Panc1 (cell line): ENCODE results near the gene FAM169A. TPM values are rescaled to one million over a fixed set of nuclear protein-coding genes. Genes with fewer than 3 reads are reported as not detected.
"Not testable (repeated sequence)": the region's sequence is repeated elsewhere in the genome, so short reads cannot be mapped to it uniquely, and the experiment has no call there.

ENCODE experiments used
- ATAC-seq: fragments of 200-7000 bp; cut with Tn5 transposase; 2 replicates; pipeline ENCODE4 v1.9.1; 2020; ENCODE audit warnings: mild to moderate bottlenecking, moderate library complexity
- BruUV-seq: library from RNA; stranded (reverse); fragments of 400-500 nt; replicated peaks from 2 replicates; lab custom pipeline; 2021; lab: Mats Ljungman, UMichigan
- CTCF ChIA-PET: fragments of 300-600 bp; sonication (Branson Sonifier 250); formaldehyde crosslinking; loops from one replicate; lab custom pipeline; 2022; ENCODE audit warnings: antibody characterized with exemption; lab: Charles Lee
- POLR2A ChIA-PET: fragments of 300-600 bp; sonication (Branson Sonifier 250); formaldehyde crosslinking; loops from one replicate; lab custom pipeline; 2022; ENCODE audit warnings: antibody characterized with exemption; lab: Charles Lee
- DNase-seq: peaks from one replicate; pipeline ENCODE4 v3.0.0-alpha.2; 2010; ENCODE audit warnings: low read depth, low spot score
- H3K27ac ChIP-seq: 2 replicates; pipeline ENCODE4 v1.5.1; 2011; ENCODE audit warnings: mild to moderate bottlenecking, low read length, inconsistent platforms
- H3K27me3 ChIP-seq: fragments of 200-500 bp; sonication (Bioruptor generic); 2 replicates; pipeline ENCODE4 v1.6.0; 2014; ENCODE audit warnings: low read length, inconsistent platforms; ENCODE audit not compliant: control insufficient read depth, insufficient read depth
- H3K36me3 ChIP-seq: fragments of 200-500 bp; sonication (Bioruptor generic); 2 replicates; pipeline ENCODE4 v1.5.1; 2014; ENCODE audit warnings: inconsistent platforms, mild to moderate bottlenecking, low read length, moderate library complexity; ENCODE audit not compliant: control insufficient read depth, insufficient read depth
- H3K4me1 ChIP-seq: 2 replicates; pipeline ENCODE4 v1.5.1; 2011; ENCODE audit warnings: inconsistent platforms, mild to moderate bottlenecking, low read length, moderate library complexity; ENCODE audit not compliant: control insufficient read depth, insufficient read depth
- H3K4me3 ChIP-seq, 2 experiments: 2 replicates each; pipeline ENCODE4 v1.5.1; 2011 to 2012; ENCODE audit warnings: low read depth in 2 of 2, low read length in 2 of 2, mild to moderate bottlenecking in 2 of 2, inconsistent platforms in 1 of 2, moderate library complexity in 1 of 2
- H3K9me3 ChIP-seq: fragments of 200-500 bp; sonication (Bioruptor generic); 2 replicates; pipeline ENCODE4 v1.5.1; 2014; ENCODE audit warnings: low read depth, mild to moderate bottlenecking, inconsistent platforms, low read length, moderate library complexity; ENCODE audit not compliant: control insufficient read depth, insufficient read depth
- CTCF ChIP-seq: fragments of 450-650 bp; IDR thresholded peaks from 2 replicates; pipeline ENCODE4 v1.5.1; 2017; ENCODE audit warnings: mild to moderate bottlenecking
- POLR2AphosphoS5 ChIP-seq: IDR thresholded peaks from 2 replicates; pipeline ENCODE4 v1.6.1; 2012; ENCODE audit warnings: mild to moderate bottlenecking, low read depth, low read length, moderate library complexity
- REST ChIP-seq, 2 experiments: IDR thresholded peaks; 2 replicates each; pipeline ENCODE4 v1.6.1; 2011 to 2012; ENCODE audit warnings: low read depth in 2 of 2, control low read depth in 1 of 2, low read length in 1 of 2, mild to moderate bottlenecking in 1 of 2, moderate library complexity in 1 of 2; ENCODE audit not compliant: insufficient read depth in 1 of 2
- SIN3A ChIP-seq: IDR thresholded peaks from 2 replicates; pipeline ENCODE4 v1.6.1; 2012; ENCODE audit warnings: low read depth, mild to moderate bottlenecking, low read length, moderate library complexity, borderline replicate concordance; ENCODE audit not compliant: insufficient read depth
- TCF7L2 ChIP-seq: IDR thresholded peaks from 2 replicates; pipeline ENCODE4 v1.6.1; 2011; ENCODE audit warnings: mild to moderate bottlenecking, low read depth, low read length, inconsistent platforms
- in situ Hi-C: cut with HindIII; loops from 2 replicates; pipeline ENCODE4 v1.10.0; 2016; ENCODE audit warnings: low sequenced_read_pairs, low pct_unique_long_range_greater_than_20kb
- intact Hi-C: fragments of 100-400 bp; cut with micrococcal nuclease; formaldehyde crosslinking; loops from one replicate; pipeline ENCODE4 v1.10.0; 2022; ENCODE audit not compliant: unreplicated experiment
- total RNA-seq: library from RNA; stranded (reverse); gene quantifications from one replicate; pipeline ENCODE4 v1.2.1, GENCODE V29; 2021; ENCODE audit not compliant: unreplicated experiment

The FAM169A gene
- total RNA-seq, 1 experiment from 2014 or later, result 23.1 TPM

GRCh38 chr5:74801197-74801596 lies 65.0 kb downstream of the FAM169A start:
- ChIA-PET POLR2A (no interaction called here), CTCF (no interaction called here)
- in situ Hi-C loops, result no loop called here
- TF ChIP-seq SIN3A, result no peak
- TF ChIP-seq CTCF, result no peak
- no peak for TF ChIP-seq TCF7L2
- TF ChIP-seq POLR2AphosphoS5, result no peak
- no peak for TF ChIP-seq REST (IDR thresholded peaks at IDR 0.05; ENCODE audit: insufficient read depth in 1 of 2, low read depth in 2 of 2, low read length in 1 of 2)
- no peak for DNase-seq
- Histone ChIP-seq H3K4me3 (no peak overlapping the region), H3K27ac (no peak overlapping the region), H3K4me1 (no peaks in the 10 kb centered on the region), H3K36me3 (no peaks in the 10 kb centered on the region; the same call in 1 of the 2 replicates), H3K27me3 (no peaks in the 10 kb centered on the region), H3K9me3 (no peaks in the 10 kb centered on the region)
- ATAC-seq, result no peak
- no TSS peak for BruUV-seq
- intact Hi-C loops, result no loop called here

GRCh38 chr5:74798977-74799911 lies 66.9 kb downstream of the FAM169A start:
- BruUV-seq, result no TSS peak
- ATAC-seq (no peak), DNase-seq (no peak)
- no peak overlapping the region for H3K27ac ChIP-seq
- no peaks in the 10 kb centered on the region; the same call in 1 of the 2 replicates for H3K36me3 ChIP-seq
- no peak overlapping the region for H3K4me3 ChIP-seq
- no peak for TF ChIP-seq TCF7L2
- TF ChIP-seq SIN3A, result no peak
- TF ChIP-seq POLR2AphosphoS5, result no peak
- in situ Hi-C loops (no loop called here), intact Hi-C loops (no loop called here)
- ChIA-PET CTCF (no interaction called here), POLR2A (no interaction called here)
- no peaks in the 10 kb centered on the region for H3K4me1 ChIP-seq
- no peaks in the 10 kb centered on the region for H3K9me3 ChIP-seq
- no peaks in the 10 kb centered on the region for H3K27me3 ChIP-seq

- DNase-seq, H3K4me1 ChIP-seq, H3K4me3 ChIP-seq, H3K36me3 ChIP-seq, H3K27ac ChIP-seq, H3K27me3 ChIP-seq, POLR2A ChIA-PET, CTCF ChIA-PET, BruUV-seq, in situ Hi-C loops, intact Hi-C loops, ATAC-seq, H3K9me3 ChIP-seq: not testable (repeated sequence)
Measured at GRCh38 chr5:74791669-74792068, 74.5 kb downstream of the FAM169A start.
